MM.1S (cell line): ENCODE measurements around the gene NLRP5.

ENCODE experiments used
- EZH2 ChIP-seq: fragments of 300-600 bp; sonication (generic); optimal IDR thresholded peaks from 2 replicates; pipeline ENCODE3; 2017; ENCODE audit warnings: low read depth, mild to moderate bottlenecking, antibody characterized with exemption, low read length, mixed read lengths
- TF ChIP-seq, protein P1 (sequence below): fragments of 300-600 bp; sonication (generic); IDR thresholded peaks from 2 replicates; pipeline ENCODE4 v1.5.1; 2016; ENCODE audit warnings: antibody characterized with exemption, low read length, mixed read lengths

DNA sequence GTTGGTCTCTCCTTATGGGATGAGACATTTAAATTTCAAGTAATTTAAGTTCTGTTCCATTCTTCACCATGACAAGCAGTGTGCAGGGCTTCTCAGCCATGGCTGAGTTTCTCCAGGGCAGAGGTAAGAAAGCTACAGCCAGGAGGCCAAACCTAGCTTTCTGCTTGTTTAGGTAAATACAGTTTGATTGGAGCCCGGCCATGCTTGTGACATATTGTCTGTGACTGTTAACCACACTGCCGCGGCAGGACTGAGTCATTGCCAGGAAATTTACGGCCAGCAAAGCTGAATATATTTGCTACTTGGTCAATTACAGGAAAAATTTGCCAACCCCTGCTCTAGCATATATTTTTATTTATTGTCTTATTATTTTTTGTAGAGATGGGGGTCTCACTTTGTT lies 28.2 kb upstream of the NLRP5 start:
- TF ChIP-seq, protein P1, sequence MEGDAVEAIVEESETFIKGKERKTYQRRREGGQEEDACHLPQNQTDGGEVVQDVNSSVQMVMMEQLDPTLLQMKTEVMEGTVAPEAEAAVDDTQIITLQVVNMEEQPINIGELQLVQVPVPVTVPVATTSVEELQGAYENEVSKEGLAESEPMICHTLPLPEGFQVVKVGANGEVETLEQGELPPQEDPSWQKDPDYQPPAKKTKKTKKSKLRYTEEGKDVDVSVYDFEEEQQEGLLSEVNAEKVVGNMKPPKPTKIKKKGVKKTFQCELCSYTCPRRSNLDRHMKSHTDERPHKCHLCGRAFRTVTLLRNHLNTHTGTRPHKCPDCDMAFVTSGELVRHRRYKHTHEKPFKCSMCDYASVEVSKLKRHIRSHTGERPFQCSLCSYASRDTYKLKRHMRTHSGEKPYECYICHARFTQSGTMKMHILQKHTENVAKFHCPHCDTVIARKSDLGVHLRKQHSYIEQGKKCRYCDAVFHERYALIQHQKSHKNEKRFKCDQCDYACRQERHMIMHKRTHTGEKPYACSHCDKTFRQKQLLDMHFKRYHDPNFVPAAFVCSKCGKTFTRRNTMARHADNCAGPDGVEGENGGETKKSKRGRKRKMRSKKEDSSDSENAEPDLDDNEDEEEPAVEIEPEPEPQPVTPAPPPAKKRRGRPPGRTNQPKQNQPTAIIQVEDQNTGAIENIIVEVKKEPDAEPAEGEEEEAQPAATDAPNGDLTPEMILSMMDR, result no peak
- TF ChIP-seq EZH2, result no peak
